GM12891 (cell line): ENCODE data around the gene EYS.

ENCODE experiments used
- POLR2A ChIP-seq: IDR thresholded peaks from 2 replicates; pipeline ENCODE4 v1.6.1; 2011; ENCODE audit warnings: low read depth, low read length, control low read depth
- POLR2AphosphoS5 ChIP-seq: IDR thresholded peaks from 2 replicates; pipeline ENCODE4 v1.6.1; 2011; ENCODE audit warnings: low read depth, low read length, control low read depth

GRCh38 chr6:63714091-63714490 is 1992.9 kb downstream of the EYS start:
- TF ChIP-seq POLR2AphosphoS5 (no peak), POLR2A (no peak)
